OCI-LY3 (cell line): ENCODE measurements around the gene EPC1.

Source experiments
- EZH2phosphoT487 ChIP-seq: fragments of 200-600 bp; shearing (Covaris generic); IDR thresholded peaks from 2 replicates; pipeline ENCODE4 v1.6.1; 2018; ENCODE audit warnings: antibody characterized with exemption, mixed run types, low read depth
- TF ChIP-seq, protein P1 (sequence below): fragments of 200-600, 300-600 bp; sonication (generic); IDR thresholded peaks from 2 replicates; pipeline ENCODE4 v1.5.1; 2014; ENCODE audit warnings: antibody characterized with exemption, low read length, low read depth

DNA sequence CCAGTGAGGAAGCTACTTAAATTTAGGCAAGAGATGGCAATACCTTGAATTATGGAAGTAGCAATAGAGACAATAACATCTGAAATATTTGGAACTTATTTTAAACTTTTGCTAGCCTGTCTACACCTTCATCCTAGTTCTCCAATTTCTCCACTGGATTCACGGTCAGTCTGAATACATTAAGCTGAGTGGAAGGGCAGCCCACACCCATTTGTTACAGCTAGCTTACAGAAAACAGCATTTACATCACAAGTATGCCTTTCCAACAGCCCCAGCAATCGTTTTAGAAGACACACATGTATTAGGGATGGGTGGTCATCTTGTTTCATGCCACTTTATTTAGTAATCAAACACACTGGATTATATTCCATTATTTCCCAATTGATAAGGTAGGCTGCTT lies 16.7 kb downstream of the EPC1 start:
- TF ChIP-seq, protein P1, sequence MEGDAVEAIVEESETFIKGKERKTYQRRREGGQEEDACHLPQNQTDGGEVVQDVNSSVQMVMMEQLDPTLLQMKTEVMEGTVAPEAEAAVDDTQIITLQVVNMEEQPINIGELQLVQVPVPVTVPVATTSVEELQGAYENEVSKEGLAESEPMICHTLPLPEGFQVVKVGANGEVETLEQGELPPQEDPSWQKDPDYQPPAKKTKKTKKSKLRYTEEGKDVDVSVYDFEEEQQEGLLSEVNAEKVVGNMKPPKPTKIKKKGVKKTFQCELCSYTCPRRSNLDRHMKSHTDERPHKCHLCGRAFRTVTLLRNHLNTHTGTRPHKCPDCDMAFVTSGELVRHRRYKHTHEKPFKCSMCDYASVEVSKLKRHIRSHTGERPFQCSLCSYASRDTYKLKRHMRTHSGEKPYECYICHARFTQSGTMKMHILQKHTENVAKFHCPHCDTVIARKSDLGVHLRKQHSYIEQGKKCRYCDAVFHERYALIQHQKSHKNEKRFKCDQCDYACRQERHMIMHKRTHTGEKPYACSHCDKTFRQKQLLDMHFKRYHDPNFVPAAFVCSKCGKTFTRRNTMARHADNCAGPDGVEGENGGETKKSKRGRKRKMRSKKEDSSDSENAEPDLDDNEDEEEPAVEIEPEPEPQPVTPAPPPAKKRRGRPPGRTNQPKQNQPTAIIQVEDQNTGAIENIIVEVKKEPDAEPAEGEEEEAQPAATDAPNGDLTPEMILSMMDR: no peak
- no peak for TF ChIP-seq EZH2phosphoT487
